GM23248 (cell line): ENCODE results near the gene ENTR1. TPM values are rescaled to one million over a fixed set of nuclear protein-coding genes. Genes with fewer than 3 reads are reported as not detected.

Experiments
- DNase-seq: peaks from one replicate; pipeline ENCODE4 v3.0.0-alpha.2; 2015
- H2AFZ ChIP-seq: fragments of 200-600 bp; sonication (generic); 2 replicates; pipeline ENCODE4 v1.6.1; 2016; ENCODE audit warnings: antibody characterized with exemption
- H3F3A ChIP-seq: fragments of 200-600 bp; sonication (generic); 2 replicates; pipeline ENCODE4 v1.6.1; 2016; ENCODE audit warnings: mild to moderate bottlenecking, antibody characterized with exemption, mixed run types; ENCODE audit not compliant: insufficient read depth
- H3K27ac ChIP-seq: fragments of 200-600 bp; sonication (generic); 2 replicates; pipeline ENCODE4 v1.5.1; 2016; ENCODE audit warnings: mild to moderate bottlenecking
- H3K27me3 ChIP-seq: fragments of 200-600 bp; sonication (generic); replicated peaks from 2 replicates; pipeline ENCODE4 v1.6.1; 2016; ENCODE audit warnings: mild to moderate bottlenecking; ENCODE audit not compliant: insufficient read depth
- H3K36me3 ChIP-seq: fragments of 200-600 bp; sonication (generic); 2 replicates; pipeline ENCODE4 v1.6.1; 2016; ENCODE audit warnings: low read depth, mild to moderate bottlenecking
- H3K4me1 ChIP-seq: fragments of 200-600 bp; sonication (generic); 2 replicates; pipeline ENCODE4 v1.6.1; 2016; ENCODE audit warnings: mild to moderate bottlenecking; ENCODE audit not compliant: insufficient read depth
- H3K4me2 ChIP-seq: fragments of 200-600 bp; sonication (generic); one replicate; pipeline ENCODE4 v1.6.1; 2016; ENCODE audit warnings: mild to moderate bottlenecking; ENCODE audit not compliant: unreplicated experiment
- H3K4me3 ChIP-seq: fragments of 200-600 bp; sonication (generic); 2 replicates; pipeline ENCODE4 v1.5.1; 2016; ENCODE audit warnings: mild to moderate bottlenecking
- H3K79me2 ChIP-seq: fragments of 200-600 bp; sonication (generic); 2 replicates; pipeline ENCODE4 v1.6.1; 2016; ENCODE audit warnings: mild to moderate bottlenecking; ENCODE audit not compliant: insufficient read depth
- H3K9ac ChIP-seq: fragments of 200-600 bp; sonication (generic); 2 replicates; pipeline ENCODE4 v1.6.1; 2016; ENCODE audit warnings: mild to moderate bottlenecking
- H3K9me2 ChIP-seq: fragments of 200-600 bp; sonication (generic); 2 replicates; pipeline ENCODE4 v1.6.1; 2016; ENCODE audit warnings: mixed run types, mild to moderate bottlenecking, moderate library complexity; ENCODE audit not compliant: insufficient read depth
- H3K9me3 ChIP-seq: fragments of 200-600 bp; sonication (generic); one replicate; pipeline ENCODE4 v1.6.1; 2017; ENCODE audit warnings: low read depth
- H4K20me1 ChIP-seq: fragments of 200-600 bp; sonication (generic); 2 replicates; pipeline ENCODE4 v1.6.0; 2016; ENCODE audit not compliant: insufficient read depth
- EZH2 ChIP-seq: fragments of 200-600 bp; sonication (generic); IDR thresholded peaks from 2 replicates; pipeline ENCODE4 v1.6.1; 2018; ENCODE audit warnings: antibody characterized with exemption, mild to moderate bottlenecking; ENCODE audit not compliant: insufficient read depth, poor library complexity, severe bottlenecking
- EZH2phosphoT487 ChIP-seq: fragments of 200-600 bp; sonication (generic); IDR thresholded peaks from 2 replicates; pipeline ENCODE4 v1.6.1; 2018; ENCODE audit warnings: antibody characterized with exemption, moderate library complexity, mild to moderate bottlenecking, low read depth; ENCODE audit not compliant: insufficient read depth
- WGBS, 2 experiments: methylation state at CpG; one replicate each; pipeline ENCODE4 v1.1.6; 2015 to 2017; ENCODE audit warnings: low lambda C conversion rate in 2 of 2, low coverage in 1 of 2; ENCODE audit errors: missing lambda C conversion rate in 2 of 2; 5-methylcytosine and 5-hydroxymethylcytosine counted together
- in situ Hi-C: fragments of 300-500 bp; cut with MboI; formaldehyde crosslinking; loops from 2 replicates; pipeline ENCODE4 v1.15.0; 2020
- polyA plus RNA-seq: library from polyadenylated mRNA; unstranded; fragments of >200 nt; fragmentation: Nextera tagmentation; extraction: Ambion mirVana; gene quantifications from 2 replicates; pipeline ENCODE4 v1.2.1, GENCODE V29; 2016
- total RNA-seq: library from RNA; depleted of rRNA; stranded (reverse); fragments of >200 nt; shearing (Covaris generic); gene quantifications from 2 replicates; pipeline ENCODE4 v1.2.3, GENCODE V29; 2014; rRNA removed

The ENTR1 gene
- total RNA-seq = 36.4 and 50.2 TPM in 2 replicates
- polyA plus RNA-seq = 11.2 and 13.0 TPM in 2 replicates

- H3K9me3 ChIP-seq = no peaks in the 10 kb centered on the region
- DNase-seq = peak; percentile 95
- TF ChIP-seq EZH2 (no peak), EZH2phosphoT487 (no peak)
- H3K9ac ChIP-seq = peak within 1 kb of the TSS; percentile 100
- H3K27me3 ChIP-seq = no peaks in the 10 kb centered on the region
- H3K4me3 ChIP-seq = peak within 1 kb of the TSS; percentile 94
- 1% methylated on average over 55 to 63 of the region's 83 CpGs for WGBS, 2 experiments
- H3K9me2 ChIP-seq = no peaks in the 10 kb centered on the region
- H3K79me2 ChIP-seq = peaks cover 70% of the 10 kb centered on the region
- H3K4me1 ChIP-seq = peaks cover 19% of the 10 kb centered on the region
- peak within 1 kb of the TSS; percentile 99 for H3K4me2 ChIP-seq
- no peaks in the 10 kb centered on the region for H3F3A ChIP-seq
- H2AFZ ChIP-seq = peak within 1 kb of the TSS; percentile 66
- in situ Hi-C loops = no loop called here
- H3K27ac ChIP-seq = peak within 1 kb of the TSS; percentile 89
- peaks cover 33% of the 10 kb centered on the region; the same call in 1 of the 2 replicates for H3K36me3 ChIP-seq
- 0 out of 2 replicates have a peak, but pooled peaks cover 3% of the 10 kb centered on the region for H4K20me1 ChIP-seq
These were observed at the start of gene ENTR1, which contains the start of gene PMPCA for GRCh38 chr9:136410500-136411287. Gene ENTR1 (minus strand): TSS chr9:136410614. CDS start chr9:136410397, 217 bp downstream. Gene PMPCA (plus strand): TSS chr9:136410658. CDS start chr9:136410669, 11 bp downstream.

GRCh38 chr9:136459425-136459824, 49.0 kb upstream of the ENTR1 start:
- 92 to 94% methylated on average over 26 to 28 of the region's 28 CpGs for WGBS, 2 experiments
- no peak for DNase-seq
- H3K4me1 ChIP-seq = no peaks in the 10 kb centered on the region
- H3K36me3 ChIP-seq = peaks cover 56% of the 10 kb centered on the region
- H3K4me2 ChIP-seq = no peak overlapping the region
- H4K20me1 ChIP-seq = no peaks in the 10 kb centered on the region
- no peak overlapping the region for H3K9ac ChIP-seq
- no peak overlapping the region for H2AFZ ChIP-seq
- in situ Hi-C loops = no loop called here
- no peak overlapping the region for H3K27ac ChIP-seq
- H3K9me3 ChIP-seq = no peaks in the 10 kb centered on the region
- H3K4me3 ChIP-seq = no peak overlapping the region
- H3K9me2 ChIP-seq = no peaks in the 10 kb centered on the region
- H3K27me3 ChIP-seq = no peaks in the 10 kb centered on the region
- H3F3A ChIP-seq = no peaks in the 10 kb centered on the region
- TF ChIP-seq EZH2 = no peak
- no peak for TF ChIP-seq EZH2phosphoT487
- H3K79me2 ChIP-seq = peaks cover 54% of the 10 kb centered on the region

- no peaks in the 10 kb centered on the region for H3K9me2 ChIP-seq
- H2AFZ ChIP-seq = no peak overlapping the region
- no peak overlapping the region for H3K27ac ChIP-seq
- H3K36me3 ChIP-seq = peaks cover 51% of the 10 kb centered on the region
- no peaks in the 10 kb centered on the region for H3K9me3 ChIP-seq
- TF ChIP-seq EZH2 (no peak), EZH2phosphoT487 (no peak)
- in situ Hi-C loops = no loop called here
- H3K4me1 ChIP-seq = no peaks in the 10 kb centered on the region
- H3K4me3 ChIP-seq = no peak overlapping the region
- H3K4me2 ChIP-seq = no peak overlapping the region
- no peaks in the 10 kb centered on the region for H3K27me3 ChIP-seq
- no peaks in the 10 kb centered on the region for H3F3A ChIP-seq
- DNase-seq = no peak
- H3K9ac ChIP-seq = no peak overlapping the region
- no peaks in the 10 kb centered on the region for H4K20me1 ChIP-seq
- H3K79me2 ChIP-seq = peaks cover 35% of the 10 kb centered on the region
- WGBS, 2 experiments = 94 to 97% methylated on average over 24 of the region's 24 CpGs
These were observed 46.9 kb upstream of the ENTR1 start for GRCh38 chr9:136457326-136457725.

GRCh38 chr9:136456258-136456657, 45.8 kb upstream of the ENTR1 start:
- Histone ChIP-seq H3K36me3 (peaks cover 53% of the 10 kb centered on the region), H3K27ac (no peak overlapping the region), H3K4me1 (no peaks in the 10 kb centered on the region), H3K79me2 (peaks cover 33% of the 10 kb centered on the region), H3K9me3 (no peaks in the 10 kb centered on the region), H3F3A (no peaks in the 10 kb centered on the region), H3K4me2 (no peak overlapping the region), H3K4me3 (no peak overlapping the region), H3K27me3 (no peaks in the 10 kb centered on the region), H3K9me2 (no peaks in the 10 kb centered on the region), H3K9ac (no peak overlapping the region), H2AFZ (no peak overlapping the region), H4K20me1 (no peaks in the 10 kb centered on the region)
- in situ Hi-C loops = no loop called here
- WGBS, 2 experiments = 69 to 73% methylated on average over 9 of the region's 9 CpGs
- TF ChIP-seq EZH2 (no peak), EZH2phosphoT487 (no peak)
- no peak for DNase-seq
